MCF 10A (cell line): ENCODE measurements around the gene NRXN3. TPM values are rescaled to one million over a fixed set of nuclear protein-coding genes. Genes with fewer than 3 reads are reported as not detected.

Experiments used
- BruUV-seq: library from RNA; stranded (reverse); fragments of 400-500 nt; replicated peaks from 2 replicates; lab custom pipeline; 2021; lab: Mats Ljungman, UMichigan
- CTCF ChIA-PET: fragments of 300-600 bp; sonication (Branson Sonifier 250); formaldehyde crosslinking; extraction: SDS; loops from one replicate; lab custom pipeline; 2021; ENCODE audit warnings: antibody characterized with exemption, inconsistent platforms; lab: Yijun Ruan, JAX
- POLR2A ChIA-PET: fragments of 300-600, 350-650 bp; sonication (Branson Sonifier 250); formaldehyde crosslinking; extraction: SDS; loops from one replicate; lab custom pipeline; 2020; ENCODE audit warnings: antibody characterized with exemption, inconsistent platforms; lab: Yijun Ruan, JAX
- DNase-seq: peaks from one replicate; pipeline ENCODE4 v3.0.0-alpha.2; 2018; ENCODE audit not compliant: unreplicated experiment
- H3K27ac Mint-ChIP-seq: one replicate; pipeline ENCODE4 v1.8.0; 2022; ENCODE audit warnings: mild to moderate bottlenecking, low read depth, mixed read lengths; ENCODE audit not compliant: unreplicated experiment
- H3K27me3 Mint-ChIP-seq: one replicate; pipeline ENCODE4 v1.8.0; 2022; ENCODE audit warnings: mixed read lengths; ENCODE audit not compliant: insufficient read depth, unreplicated experiment
- H3K36me3 Mint-ChIP-seq: one replicate; pipeline ENCODE4 v1.8.0; 2022; ENCODE audit warnings: mild to moderate bottlenecking, moderate library complexity, mixed read lengths; ENCODE audit not compliant: insufficient read depth, unreplicated experiment
- H3K4me1 Mint-ChIP-seq: one replicate; pipeline ENCODE4 v1.8.0; 2022; ENCODE audit warnings: mixed read lengths; ENCODE audit not compliant: insufficient read depth, unreplicated experiment
- H3K4me3 Mint-ChIP-seq: one replicate; pipeline ENCODE4 v1.8.0; 2022; ENCODE audit warnings: mild to moderate bottlenecking, moderate library complexity, mixed read lengths; ENCODE audit not compliant: unreplicated experiment
- H3K9me3 Mint-ChIP-seq: one replicate; pipeline ENCODE4 v1.8.0; 2022; ENCODE audit warnings: mixed read lengths; ENCODE audit not compliant: unreplicated experiment
- intact Hi-C: fragments of 100-400 bp; cut with micrococcal nuclease; formaldehyde crosslinking; loops from 2 replicates; pipeline ENCODE4 v1.14.1; 2022
- total RNA-seq: library from RNA; stranded (reverse); gene quantifications from 2 replicates; pipeline ENCODE4 v1.2.3, GENCODE V29; 2022
- TF ChIP-seq, protein P1 (sequence below): fragments of 200-600 bp; IDR thresholded peaks from one replicate; pipeline ENCODE4 v1.8.0; 2022; ENCODE audit warnings: antibody characterized with exemption, mild to moderate bottlenecking; ENCODE audit not compliant: unreplicated experiment

The NRXN3 gene
- total RNA-seq, 1 experiment from 2014 or later = not detected

DNA sequence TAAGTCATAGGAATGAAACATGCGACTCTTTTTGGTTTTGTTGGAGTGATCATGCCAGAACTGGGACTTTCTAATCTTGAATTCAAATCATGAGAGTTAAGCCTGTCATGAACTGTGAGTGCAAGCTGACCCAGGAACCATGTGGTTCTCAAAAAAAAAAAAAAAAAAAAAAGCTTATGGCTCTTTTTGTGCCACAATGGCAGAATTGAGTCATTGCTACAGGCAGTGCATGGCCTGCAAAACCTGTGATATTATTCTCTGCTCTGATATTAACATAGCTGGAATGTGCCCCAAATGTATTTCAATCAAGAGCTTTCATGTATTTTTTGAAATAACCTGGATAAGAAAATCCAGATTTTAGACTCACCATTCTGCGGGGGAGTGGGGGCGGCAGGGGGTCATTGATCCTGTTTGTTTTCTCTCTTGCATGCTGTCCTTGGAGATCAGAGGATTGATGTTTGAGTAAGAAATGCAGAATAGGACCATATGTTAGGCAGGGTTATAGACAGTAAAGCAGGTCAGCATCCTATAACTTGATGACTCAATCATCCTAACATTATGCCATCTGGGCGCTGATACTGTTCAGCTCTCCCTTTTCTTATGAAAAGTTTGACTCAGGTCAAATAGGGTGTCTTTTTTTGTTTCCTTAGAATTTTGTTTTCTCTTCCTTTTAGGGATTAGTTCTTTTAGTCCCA lies 1243.7 kb downstream of the NRXN3 start:
- no peaks in the 10 kb centered on the region for H3K4me1 Mint-ChIP-seq
- intact Hi-C loops = no loop called here
- no peaks in the 10 kb centered on the region for H3K9me3 Mint-ChIP-seq
- TF ChIP-seq, protein P1, sequence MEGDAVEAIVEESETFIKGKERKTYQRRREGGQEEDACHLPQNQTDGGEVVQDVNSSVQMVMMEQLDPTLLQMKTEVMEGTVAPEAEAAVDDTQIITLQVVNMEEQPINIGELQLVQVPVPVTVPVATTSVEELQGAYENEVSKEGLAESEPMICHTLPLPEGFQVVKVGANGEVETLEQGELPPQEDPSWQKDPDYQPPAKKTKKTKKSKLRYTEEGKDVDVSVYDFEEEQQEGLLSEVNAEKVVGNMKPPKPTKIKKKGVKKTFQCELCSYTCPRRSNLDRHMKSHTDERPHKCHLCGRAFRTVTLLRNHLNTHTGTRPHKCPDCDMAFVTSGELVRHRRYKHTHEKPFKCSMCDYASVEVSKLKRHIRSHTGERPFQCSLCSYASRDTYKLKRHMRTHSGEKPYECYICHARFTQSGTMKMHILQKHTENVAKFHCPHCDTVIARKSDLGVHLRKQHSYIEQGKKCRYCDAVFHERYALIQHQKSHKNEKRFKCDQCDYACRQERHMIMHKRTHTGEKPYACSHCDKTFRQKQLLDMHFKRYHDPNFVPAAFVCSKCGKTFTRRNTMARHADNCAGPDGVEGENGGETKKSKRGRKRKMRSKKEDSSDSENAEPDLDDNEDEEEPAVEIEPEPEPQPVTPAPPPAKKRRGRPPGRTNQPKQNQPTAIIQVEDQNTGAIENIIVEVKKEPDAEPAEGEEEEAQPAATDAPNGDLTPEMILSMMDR = no peak
- no peaks in the 10 kb centered on the region for H3K27me3 Mint-ChIP-seq
- no peak for DNase-seq
- BruUV-seq = no TSS peak
- ChIA-PET POLR2A (no interaction called here), CTCF (no interaction called here)
- H3K27ac Mint-ChIP-seq = no peak overlapping the region
- H3K4me3 Mint-ChIP-seq = no peak overlapping the region
- no peaks in the 10 kb centered on the region for H3K36me3 Mint-ChIP-seq

DNA sequence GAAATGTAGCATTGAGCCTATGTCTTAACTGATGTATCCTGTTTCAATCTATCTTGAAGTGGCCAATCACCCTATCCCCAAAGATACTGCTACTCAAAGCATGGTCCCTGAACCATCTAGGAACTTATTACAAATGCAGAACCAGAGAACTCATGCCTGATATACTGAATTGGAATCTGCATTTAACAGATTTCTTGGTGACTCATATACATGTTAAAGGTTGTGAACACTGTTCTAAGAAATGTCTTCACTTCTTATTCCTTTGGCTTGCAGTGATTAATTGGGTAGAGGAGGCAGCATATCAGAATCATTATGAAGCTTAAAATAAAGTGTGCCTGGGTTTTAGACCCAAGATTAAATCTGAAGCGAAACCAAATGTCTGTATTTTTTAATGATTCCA lies 1245.6 kb downstream of the NRXN3 start:
- CTCF ChIA-PET = no interaction called here
- no TSS peak for BruUV-seq
- H3K27me3 Mint-ChIP-seq = no peaks in the 10 kb centered on the region
- H3K4me3 Mint-ChIP-seq = no peak overlapping the region
- TF ChIP-seq, protein P1 = no peak
- H3K4me1 Mint-ChIP-seq = no peaks in the 10 kb centered on the region
- H3K36me3 Mint-ChIP-seq = no peaks in the 10 kb centered on the region
- DNase-seq = no peak
- H3K27ac Mint-ChIP-seq = no peak overlapping the region
- POLR2A ChIA-PET = no interaction called here
- H3K9me3 Mint-ChIP-seq = no peaks in the 10 kb centered on the region
- intact Hi-C loops = no loop called here

DNA sequence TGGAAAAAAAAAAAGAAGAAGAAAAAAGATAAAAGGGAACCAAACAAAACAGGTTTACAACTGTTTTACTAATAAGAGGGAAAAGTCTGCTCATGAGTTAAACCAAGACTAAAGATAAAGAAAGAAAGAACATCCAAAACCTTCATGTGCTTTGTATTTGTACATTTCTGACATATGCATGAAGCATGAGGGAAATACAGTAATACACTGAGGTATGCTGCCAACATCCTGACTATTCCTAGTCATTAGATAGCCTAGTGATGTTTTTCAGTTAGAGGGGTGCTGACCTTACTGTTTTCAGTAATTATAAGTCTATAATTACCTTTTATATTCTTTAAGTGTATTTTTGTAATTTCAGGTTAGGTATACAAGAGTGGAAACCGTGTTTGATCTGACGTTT lies 1247.8 kb downstream of the NRXN3 start:
- H3K4me3 Mint-ChIP-seq = no peak overlapping the region
- BruUV-seq = no TSS peak
- no peaks in the 10 kb centered on the region for H3K4me1 Mint-ChIP-seq
- H3K9me3 Mint-ChIP-seq = no peaks in the 10 kb centered on the region
- CTCF ChIA-PET = no interaction called here
- POLR2A ChIA-PET = no interaction called here
- intact Hi-C loops = no loop called here
- no peak overlapping the region for H3K27ac Mint-ChIP-seq
- TF ChIP-seq, protein P1 = no peak
- H3K36me3 Mint-ChIP-seq = no peaks in the 10 kb centered on the region
- no peaks in the 10 kb centered on the region for H3K27me3 Mint-ChIP-seq
- no peak for DNase-seq

DNA sequence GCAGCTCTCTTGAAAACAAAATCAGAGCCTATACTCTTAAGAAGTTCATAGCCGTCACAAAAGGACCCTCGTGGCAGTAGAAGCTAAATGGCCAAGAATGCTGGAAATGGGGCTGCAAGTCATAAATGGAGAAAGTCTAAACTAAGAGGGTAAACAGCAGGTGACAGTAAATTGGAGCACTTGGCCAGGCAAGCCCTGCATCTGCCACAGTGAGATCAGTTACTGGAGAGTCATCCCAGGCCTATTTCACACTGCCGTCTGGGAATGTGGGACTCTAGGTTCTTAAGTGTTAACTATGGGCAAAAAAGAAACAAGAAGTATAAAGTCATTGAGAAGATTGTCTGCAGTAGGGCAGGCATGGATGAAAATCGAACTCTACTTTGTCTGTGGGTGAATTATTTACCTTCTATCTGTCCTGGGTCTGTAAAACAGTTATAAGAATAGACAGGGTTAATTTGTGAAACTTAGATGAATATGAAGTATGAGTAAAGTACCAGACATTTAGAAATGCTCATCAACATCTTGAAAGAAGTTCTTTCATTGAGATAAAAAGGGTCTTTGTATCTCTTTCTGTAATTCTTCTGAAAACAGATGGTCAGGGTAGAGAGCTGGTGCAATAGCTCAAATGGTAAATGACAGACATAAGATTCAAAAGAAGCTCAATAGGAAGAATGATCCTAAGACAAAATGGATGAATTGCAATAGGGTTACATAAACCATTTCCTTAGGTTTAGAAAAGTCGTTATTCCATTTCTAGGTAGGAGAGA lies 1248.7 kb downstream of the NRXN3 start:
- CTCF ChIA-PET = interaction anchor here (0.6 kb wide), 1 partner anchor 607 kb away, joined by 3 read pairs; no protein-coding TSS in a partner anchor
- POLR2A ChIA-PET = interaction anchor here (0.7 kb wide), 1 partner anchor 163 kb away, joined by 4 read pairs; no protein-coding TSS in a partner anchor
- intact Hi-C loops = no loop called here

More for the DNA sequence above, 1248.7 kb downstream of the NRXN3 start:
- no peaks in the 10 kb centered on the region for H3K4me1 Mint-ChIP-seq
- no peaks in the 10 kb centered on the region for H3K36me3 Mint-ChIP-seq
- no peaks in the 10 kb centered on the region for H3K9me3 Mint-ChIP-seq
- no peak overlapping the region for H3K27ac Mint-ChIP-seq
- BruUV-seq = no TSS peak
- DNase-seq = no peak
- H3K4me3 Mint-ChIP-seq = no peak overlapping the region
- H3K27me3 Mint-ChIP-seq = no peaks in the 10 kb centered on the region
- TF ChIP-seq, protein P1 = no peak
